Measurements from ENCODE around the gene DHX36. TPM values are rescaled to one million over a fixed set of nuclear protein-coding genes. Genes with fewer than 3 reads are reported as not detected.

Gene DHX36
- total RNA-seq, 1 experiment from 2014 or later: 34.5 TPM

DNA sequence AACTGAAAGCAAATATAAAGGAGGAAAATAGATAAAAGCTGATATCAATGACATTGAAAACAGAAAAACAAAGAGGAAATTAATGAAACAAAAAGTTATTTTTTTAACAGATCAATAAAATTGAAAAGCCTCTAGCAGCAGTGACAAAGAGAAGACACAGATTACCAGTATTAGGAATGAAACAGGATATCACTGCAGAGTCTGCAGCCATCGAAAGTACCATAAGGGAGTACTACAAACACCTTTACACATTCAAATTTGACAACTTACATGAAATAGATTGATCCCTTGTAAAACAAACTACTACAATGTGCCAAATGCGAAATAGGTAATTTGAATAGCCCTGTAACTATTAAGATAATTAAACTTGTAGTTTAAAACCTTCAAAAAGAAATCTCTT is 24.9 kb upstream of the DHX36 start:
- Histone ChIP-seq H4K20me1 (ENCODE audit: low read length) (no peaks in the 10 kb centered on the region), H2AFZ (ENCODE audit: low read length) (no peak overlapping the region), H3K36me3 (ENCODE audit: low read depth, low read length) (no peaks in the 10 kb centered on the region), H3K79me2 (ENCODE audit: low read length) (no peaks in the 10 kb centered on the region), H3K4me1 (ENCODE audit: insufficient read depth, low read length) (no peaks in the 10 kb centered on the region), H3K9ac (ENCODE audit: low read length) (no peak overlapping the region), H3K4me2 (ENCODE audit: low read length) (no peak overlapping the region), H3K27me3 (ENCODE audit: low read length) (peaks cover 12% of the 10 kb centered on the region; the same call in 1 of the 2 replicates), H3F3A (ENCODE audit: low read length, unreplicated experiment) (no peaks in the 10 kb centered on the region), H3K27ac (ENCODE audit: low read length) (no peak overlapping the region), H3K9me2 (replicated peaks; ENCODE audit: low read length) (no peaks in the 10 kb centered on the region), H3K4me3 (ENCODE audit: low read length) (no peak overlapping the region), H3K9me3 (ENCODE audit: low read length) (no peaks in the 10 kb centered on the region)
- ChIA-PET POLR2A (ENCODE audit: unreplicated experiment) (no interaction called here), CTCF (no interaction called here)
- no peak for TF ChIP-seq EZH2 (IDR thresholded peaks at IDR 0.05; ENCODE audit: low read length, unreplicated experiment)
- TF ChIP-seq EZH2phosphoT487 (IDR thresholded peaks at IDR 0.05; ENCODE audit: borderline replicate concordance, low read length): no peak
- no peak for TF ChIP-seq CTCF (conservative IDR thresholded peaks at IDR 0.05; ENCODE audit: low read depth, low read length)
- no TSS peak for BruUV-seq (replicated peaks)
- no peak for ATAC-seq
- intact Hi-C loops (cut with micrococcal nuclease): no loop called here
- DNase-seq: no peak

- ATAC-seq: no peak
- Histone ChIP-seq H3K36me3 (ENCODE audit: low read depth, low read length) (no peaks in the 10 kb centered on the region), H3K9me2 (replicated peaks; ENCODE audit: low read length) (no peaks in the 10 kb centered on the region), H3K9me3 (ENCODE audit: low read length) (no peaks in the 10 kb centered on the region), H3F3A (ENCODE audit: low read length, unreplicated experiment) (no peaks in the 10 kb centered on the region), H3K9ac (ENCODE audit: low read length) (no peak overlapping the region), H4K20me1 (ENCODE audit: low read length) (no peaks in the 10 kb centered on the region), H3K4me1 (ENCODE audit: insufficient read depth, low read length) (no peaks in the 10 kb centered on the region), H3K4me3 (ENCODE audit: low read length) (no peak overlapping the region), H3K27me3 (ENCODE audit: low read length) (peaks cover 12% of the 10 kb centered on the region; the same call in 1 of the 2 replicates), H2AFZ (ENCODE audit: low read length) (no peak overlapping the region), H3K27ac (ENCODE audit: low read length) (no peak overlapping the region), H3K4me2 (ENCODE audit: low read length) (no peak overlapping the region), H3K79me2 (ENCODE audit: low read length) (no peaks in the 10 kb centered on the region)
- ChIA-PET POLR2A (ENCODE audit: unreplicated experiment) (no interaction called here), CTCF (no interaction called here)
- no TSS peak for BruUV-seq (replicated peaks)
- intact Hi-C loops (cut with micrococcal nuclease): no loop called here
- no peak for DNase-seq
- no peak for TF ChIP-seq CTCF (conservative IDR thresholded peaks at IDR 0.05; ENCODE audit: low read depth, low read length)
- no peak for TF ChIP-seq EZH2 (IDR thresholded peaks at IDR 0.05; ENCODE audit: low read length, unreplicated experiment)
- no peak for TF ChIP-seq EZH2phosphoT487 (IDR thresholded peaks at IDR 0.05; ENCODE audit: borderline replicate concordance, low read length)
These were observed 21.3 kb upstream of the DHX36 start for GRCh38 chr3:154345422-154346122.

- BruUV-seq (replicated peaks): no TSS peak
- Histone ChIP-seq H3K9me3 (ENCODE audit: low read length) (no peaks in the 10 kb centered on the region), H3K9me2 (replicated peaks; ENCODE audit: low read length) (no peaks in the 10 kb centered on the region), H4K20me1 (ENCODE audit: low read length) (no peaks in the 10 kb centered on the region), H3K4me3 (ENCODE audit: low read length) (no peak overlapping the region), H3F3A (ENCODE audit: low read length, unreplicated experiment) (no peaks in the 10 kb centered on the region), H3K36me3 (ENCODE audit: low read depth, low read length) (no peaks in the 10 kb centered on the region), H2AFZ (ENCODE audit: low read length) (no peak overlapping the region), H3K79me2 (ENCODE audit: low read length) (no peaks in the 10 kb centered on the region), H3K9ac (ENCODE audit: low read length) (no peak overlapping the region), H3K27me3 (ENCODE audit: low read length) (peaks cover 27% of the 10 kb centered on the region), H3K4me1 (ENCODE audit: insufficient read depth, low read length) (no peaks in the 10 kb centered on the region), H3K27ac (ENCODE audit: low read length) (no peak overlapping the region), H3K4me2 (ENCODE audit: low read length) (no peak overlapping the region)
- TF ChIP-seq CTCF (conservative IDR thresholded peaks at IDR 0.05; ENCODE audit: low read depth, low read length) (no peak), EZH2phosphoT487 (IDR thresholded peaks at IDR 0.05; ENCODE audit: borderline replicate concordance, low read length) (no peak), EZH2 (IDR thresholded peaks at IDR 0.05; ENCODE audit: low read length, unreplicated experiment) (no peak)
- intact Hi-C loops (cut with micrococcal nuclease): loop anchor here (5.0 kb wide), 1 partner anchor 184 kb away; no protein-coding TSS in a partner anchor
- ATAC-seq (no peak), DNase-seq (no peak)
- ChIA-PET CTCF (no interaction called here), POLR2A (ENCODE audit: unreplicated experiment) (no interaction called here)
These were observed 14.3 kb upstream of the DHX36 start for GRCh38 chr3:154338570-154338969.
